Epithelial cell of esophagus (primary cell): ENCODE data around the gene EPHX1.
"Not testable (repeated sequence)": the region's sequence is repeated elsewhere in the genome, so short reads cannot be mapped to it uniquely, and the experiment has no call there.

Experiments
- DNase-seq: peaks from one replicate; pipeline ENCODE4 v3.0.0; 2010; ENCODE audit warnings: low read depth
- H3K4me3 ChIP-seq: 2 replicates; pipeline ENCODE4 v1.5.1; 2011; ENCODE audit warnings: mild to moderate bottlenecking, low read length, control low read depth
- TF ChIP-seq, protein P1 (sequence below): IDR thresholded peaks from 2 replicates; pipeline ENCODE4 v1.5.1; 2011; ENCODE audit warnings: low read depth, mild to moderate bottlenecking, low read length, control low read depth, inconsistent platforms; ENCODE audit not compliant: insufficient read depth; ENCODE audit errors: missing control alignments

EPHX1 gene

DNA sequence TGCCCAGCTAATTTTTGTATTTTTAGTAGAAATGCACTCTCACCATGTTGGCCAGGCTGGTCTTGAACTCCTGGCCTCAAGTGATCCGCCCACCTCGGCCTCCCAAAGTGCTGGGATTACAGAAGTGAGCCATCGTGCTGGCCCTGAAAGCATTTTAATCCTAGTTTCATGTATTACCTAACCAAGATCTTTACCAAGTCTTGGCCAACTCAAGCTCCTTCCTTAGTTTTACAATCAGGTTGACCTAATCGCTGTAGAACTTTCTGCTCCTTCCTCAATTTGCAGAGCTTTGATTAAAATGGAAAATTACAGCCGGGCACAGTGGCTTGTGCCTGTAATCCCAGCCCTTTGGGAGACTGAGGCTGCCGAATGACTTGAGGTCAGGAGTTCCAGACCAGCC, 75.4 kb downstream of the EPHX1 start:
- no peak overlapping the region for H3K4me3 ChIP-seq
- TF ChIP-seq, protein P1, sequence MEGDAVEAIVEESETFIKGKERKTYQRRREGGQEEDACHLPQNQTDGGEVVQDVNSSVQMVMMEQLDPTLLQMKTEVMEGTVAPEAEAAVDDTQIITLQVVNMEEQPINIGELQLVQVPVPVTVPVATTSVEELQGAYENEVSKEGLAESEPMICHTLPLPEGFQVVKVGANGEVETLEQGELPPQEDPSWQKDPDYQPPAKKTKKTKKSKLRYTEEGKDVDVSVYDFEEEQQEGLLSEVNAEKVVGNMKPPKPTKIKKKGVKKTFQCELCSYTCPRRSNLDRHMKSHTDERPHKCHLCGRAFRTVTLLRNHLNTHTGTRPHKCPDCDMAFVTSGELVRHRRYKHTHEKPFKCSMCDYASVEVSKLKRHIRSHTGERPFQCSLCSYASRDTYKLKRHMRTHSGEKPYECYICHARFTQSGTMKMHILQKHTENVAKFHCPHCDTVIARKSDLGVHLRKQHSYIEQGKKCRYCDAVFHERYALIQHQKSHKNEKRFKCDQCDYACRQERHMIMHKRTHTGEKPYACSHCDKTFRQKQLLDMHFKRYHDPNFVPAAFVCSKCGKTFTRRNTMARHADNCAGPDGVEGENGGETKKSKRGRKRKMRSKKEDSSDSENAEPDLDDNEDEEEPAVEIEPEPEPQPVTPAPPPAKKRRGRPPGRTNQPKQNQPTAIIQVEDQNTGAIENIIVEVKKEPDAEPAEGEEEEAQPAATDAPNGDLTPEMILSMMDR = no peak
- no peak for DNase-seq

DNA sequence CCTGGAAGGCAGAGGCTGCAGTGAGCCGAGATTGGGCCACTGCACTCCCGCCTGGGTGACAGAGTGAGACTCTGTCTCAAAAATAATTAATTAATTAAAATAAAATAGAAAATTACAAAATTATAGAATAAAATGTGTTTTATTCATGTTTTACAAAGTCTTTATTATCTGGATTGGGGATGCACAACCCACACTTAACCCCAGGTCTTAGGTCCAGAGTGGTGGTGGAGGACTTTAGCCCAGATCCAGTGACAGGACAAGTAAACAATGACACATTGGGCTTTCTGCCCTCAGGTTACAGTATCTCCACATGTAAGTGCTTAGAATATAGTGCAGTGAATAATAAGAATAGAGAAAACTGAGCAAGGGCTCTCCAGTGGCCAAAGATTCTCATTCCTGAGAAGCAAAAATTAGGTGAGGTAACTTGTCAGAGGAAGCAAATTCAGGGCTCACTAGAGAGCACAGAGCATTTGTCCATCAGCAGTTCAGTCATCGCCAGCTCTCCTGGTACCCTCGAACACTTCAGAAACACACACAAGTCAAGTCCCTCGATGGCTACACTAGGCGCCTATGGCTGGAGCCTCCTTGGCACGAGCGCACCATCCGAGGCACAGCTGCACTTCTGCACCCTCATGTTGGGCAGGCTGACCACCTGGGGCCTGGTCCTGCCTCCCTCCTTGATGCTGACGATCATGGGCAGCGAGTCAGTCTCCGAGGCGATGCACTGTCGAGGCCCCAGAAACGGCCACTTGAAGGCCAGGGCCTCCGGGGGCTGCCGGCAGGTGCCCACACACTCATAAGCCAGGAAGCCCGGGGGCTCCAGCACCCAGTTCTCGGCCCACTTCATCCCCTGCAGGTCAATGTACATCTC, 76.5 kb downstream of the EPHX1 start:
- TF ChIP-seq, protein P1 = no peak
- no peak overlapping the region for H3K4me3 ChIP-seq
- no peak for DNase-seq

DNA sequence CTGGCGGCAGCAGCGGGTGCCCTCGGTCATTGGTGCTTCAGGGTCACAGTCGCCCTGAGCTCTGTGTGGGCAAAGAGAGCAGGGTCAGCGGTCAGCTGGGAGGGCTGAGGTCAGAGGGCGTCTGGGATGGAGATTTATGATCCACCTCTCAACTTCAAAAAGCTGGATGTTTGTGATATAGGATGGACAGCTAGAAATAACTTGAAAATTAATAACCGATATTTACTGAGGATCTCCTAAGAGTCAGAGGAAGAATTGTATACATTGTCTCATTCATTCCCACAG, 77.0 kb downstream of the EPHX1 start:
- TF ChIP-seq, protein P1 = no peak
- no peak for DNase-seq
- no peak overlapping the region for H3K4me3 ChIP-seq

DNA sequence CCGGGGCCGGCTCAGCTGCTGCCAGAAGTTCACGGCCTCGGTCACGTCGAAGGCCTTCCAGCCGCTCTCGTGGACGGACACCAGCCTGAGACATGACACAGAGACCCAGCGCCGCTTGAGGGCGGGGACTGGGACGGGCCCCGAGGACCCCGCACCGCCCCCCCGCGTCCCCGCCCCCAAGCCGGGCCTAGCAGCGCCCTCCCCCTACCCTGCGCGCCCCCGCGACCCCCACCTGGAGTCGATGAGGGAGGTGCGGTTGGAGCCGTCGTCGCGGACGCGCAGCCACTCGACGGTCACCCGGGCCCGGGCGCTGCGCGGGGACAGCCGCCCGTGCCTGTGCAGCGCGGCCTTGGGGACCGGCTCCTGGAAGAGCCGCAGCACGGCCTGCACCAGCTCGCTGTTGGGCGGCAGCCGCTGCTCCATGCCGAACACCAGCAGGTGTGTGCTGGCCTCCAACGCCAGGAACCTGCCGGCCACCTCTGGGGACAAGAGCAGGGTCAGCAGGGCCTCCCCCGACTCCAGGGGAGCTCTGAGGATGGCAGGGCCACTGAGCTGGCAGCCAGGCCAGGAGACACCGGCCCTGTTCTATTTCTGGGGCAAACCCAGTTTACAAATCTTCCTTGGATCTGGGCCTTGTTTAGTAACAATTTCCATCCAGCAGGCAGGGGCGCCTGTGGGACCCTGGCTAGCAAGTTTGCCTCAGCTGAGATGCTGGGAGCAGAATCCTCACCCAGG, 77.8 kb downstream of the EPHX1 start:
- not testable (repeated sequence) for DNase-seq, H3K4me3 ChIP-seq

DNA sequence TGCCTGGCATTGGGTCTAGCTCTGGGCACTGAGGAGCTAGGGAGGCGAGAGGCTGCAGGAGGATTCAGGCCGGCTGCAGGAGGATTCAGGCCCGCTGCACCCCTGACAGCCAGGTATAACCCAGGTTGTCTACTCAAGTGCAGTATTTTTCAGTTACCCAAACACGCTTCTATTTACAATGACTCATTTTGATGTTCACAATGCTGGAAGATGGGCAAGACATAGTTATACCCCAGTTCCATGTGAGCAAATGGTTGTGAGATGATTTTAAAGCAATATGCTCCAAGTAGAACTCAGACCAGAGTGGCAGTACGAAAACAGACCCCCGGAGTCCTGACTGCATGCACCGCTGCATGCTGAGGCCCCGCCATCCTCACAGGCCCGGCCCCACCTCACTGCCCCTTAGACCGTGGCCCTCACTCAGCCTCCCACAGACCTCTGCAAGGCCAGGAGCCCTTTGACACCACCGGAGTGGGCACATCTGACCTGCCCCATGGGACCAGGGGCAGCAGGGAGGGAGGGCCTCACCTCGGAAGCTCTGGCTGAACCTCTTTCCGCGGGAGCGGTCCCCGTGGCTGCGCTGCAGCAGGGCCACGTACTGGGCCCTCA, 78.5 kb downstream of the EPHX1 start:
- no peak for DNase-seq
- no peak overlapping the region for H3K4me3 ChIP-seq
- TF ChIP-seq, protein P1 = no peak

DNA sequence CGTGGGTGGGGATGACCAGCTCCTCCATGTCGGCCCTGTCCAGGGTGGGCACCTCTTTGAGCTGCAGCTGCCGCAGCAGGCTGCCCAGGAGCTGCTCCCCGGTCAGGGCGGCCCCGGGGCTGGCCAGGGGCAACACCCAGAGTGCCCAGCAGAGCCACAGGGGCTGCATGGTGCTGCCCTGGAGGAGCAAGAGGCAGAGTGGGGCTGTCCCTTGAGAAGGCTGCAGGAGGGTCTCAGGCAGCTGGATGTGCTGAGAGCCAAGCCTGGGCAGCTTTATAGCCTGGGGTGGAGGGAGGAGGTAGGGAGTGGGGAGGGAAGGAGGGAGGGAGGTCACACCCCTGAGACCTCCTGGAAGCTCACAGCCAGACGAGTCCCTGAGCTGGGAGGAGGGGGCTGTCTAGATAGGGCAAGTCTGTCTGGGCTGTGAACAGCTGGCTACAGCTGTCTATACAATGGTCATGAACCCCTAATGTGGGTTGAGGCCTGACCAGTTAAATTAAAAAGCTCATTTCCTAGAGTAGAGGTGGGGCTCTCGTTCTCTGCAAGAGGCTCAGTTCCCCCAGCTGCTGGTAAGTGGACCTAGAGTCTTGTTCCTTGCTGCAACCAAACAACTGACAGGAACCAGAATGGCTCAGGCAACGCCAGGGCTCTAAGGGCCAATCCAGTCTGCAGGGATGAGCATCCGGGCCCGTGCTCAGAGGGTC, 79.1 kb downstream of the EPHX1 start, which contains the start of gene LEFTY1:
TSS of gene LEFTY1 (minus strand) at position 249 of the 704 bp plus-strand sequence. CDS start at position 169, 80 bp downstream.
- no peak for DNase-seq
- no peak within 1 kb of the TSS for H3K4me3 ChIP-seq
- TF ChIP-seq, protein P1 = no peak

DNA sequence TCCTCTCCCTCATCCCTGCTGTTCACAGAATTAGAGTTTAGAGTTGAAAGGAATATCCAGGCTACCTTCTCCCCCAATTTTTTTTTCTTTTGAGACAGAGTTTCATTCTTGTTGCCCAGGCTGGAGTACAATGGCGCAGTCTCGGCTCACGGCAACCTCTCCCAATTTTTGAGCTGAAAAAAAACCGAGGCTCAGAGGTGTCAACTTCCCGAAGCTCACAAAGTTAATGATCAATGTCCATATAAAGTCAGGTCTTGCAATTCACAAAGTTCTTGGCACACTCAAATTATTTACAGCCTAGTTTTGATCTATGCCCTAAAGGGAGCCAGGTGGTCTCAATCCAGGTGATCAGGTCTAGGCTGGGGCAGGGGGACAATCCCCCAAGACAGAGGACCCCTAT, 79.8 kb downstream of the EPHX1 start:
- DNase-seq = no peak
- no peak overlapping the region for H3K4me3 ChIP-seq
- TF ChIP-seq, protein P1 = no peak
